Myocyte (in vitro differentiated cells): ENCODE measurements around the gene PUS1. TPM values are rescaled to one million over a fixed set of nuclear protein-coding genes. Genes with fewer than 3 reads are reported as not detected.
"Not testable (repeated sequence)": the region's sequence is repeated elsewhere in the genome, so short reads cannot be mapped to it uniquely, and the experiment has no call there.

Experiments used
- DNase-seq: peaks from one replicate; pipeline ENCODE4 v3.0.0-alpha.2; 2012; ENCODE audit warnings: low read depth
- total RNA-seq: library from RNA; depleted of rRNA; stranded (reverse); fragments of >200 nt; gene quantifications from 2 replicates; pipeline ENCODE4 v1.2.3, GENCODE V29; 2014

PUS1 gene
- total RNA-seq, 1 donor from 2014 or later = 14.3 TPM

DNA sequence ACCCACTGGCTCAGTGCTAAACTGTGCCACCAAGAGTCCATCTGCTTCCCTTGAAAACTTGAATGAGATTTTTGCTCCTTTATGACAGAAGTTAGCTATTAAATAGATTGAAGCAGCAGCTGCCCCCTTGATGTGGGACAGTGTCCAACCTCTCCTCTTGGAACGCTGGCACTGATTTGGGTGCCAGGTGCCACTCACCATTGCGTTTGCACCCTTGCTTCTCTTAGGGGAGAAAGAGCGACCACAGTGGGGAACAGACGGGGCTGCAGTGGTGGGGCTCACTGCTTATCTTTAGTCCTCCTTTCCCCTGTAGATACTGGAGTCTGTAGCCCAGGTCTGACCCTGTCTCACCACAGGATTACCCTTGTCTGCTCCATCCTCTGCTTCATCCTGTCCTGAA is 30.0 kb downstream of the PUS1 start:
- peak; percentile 35 for DNase-seq

DNA sequence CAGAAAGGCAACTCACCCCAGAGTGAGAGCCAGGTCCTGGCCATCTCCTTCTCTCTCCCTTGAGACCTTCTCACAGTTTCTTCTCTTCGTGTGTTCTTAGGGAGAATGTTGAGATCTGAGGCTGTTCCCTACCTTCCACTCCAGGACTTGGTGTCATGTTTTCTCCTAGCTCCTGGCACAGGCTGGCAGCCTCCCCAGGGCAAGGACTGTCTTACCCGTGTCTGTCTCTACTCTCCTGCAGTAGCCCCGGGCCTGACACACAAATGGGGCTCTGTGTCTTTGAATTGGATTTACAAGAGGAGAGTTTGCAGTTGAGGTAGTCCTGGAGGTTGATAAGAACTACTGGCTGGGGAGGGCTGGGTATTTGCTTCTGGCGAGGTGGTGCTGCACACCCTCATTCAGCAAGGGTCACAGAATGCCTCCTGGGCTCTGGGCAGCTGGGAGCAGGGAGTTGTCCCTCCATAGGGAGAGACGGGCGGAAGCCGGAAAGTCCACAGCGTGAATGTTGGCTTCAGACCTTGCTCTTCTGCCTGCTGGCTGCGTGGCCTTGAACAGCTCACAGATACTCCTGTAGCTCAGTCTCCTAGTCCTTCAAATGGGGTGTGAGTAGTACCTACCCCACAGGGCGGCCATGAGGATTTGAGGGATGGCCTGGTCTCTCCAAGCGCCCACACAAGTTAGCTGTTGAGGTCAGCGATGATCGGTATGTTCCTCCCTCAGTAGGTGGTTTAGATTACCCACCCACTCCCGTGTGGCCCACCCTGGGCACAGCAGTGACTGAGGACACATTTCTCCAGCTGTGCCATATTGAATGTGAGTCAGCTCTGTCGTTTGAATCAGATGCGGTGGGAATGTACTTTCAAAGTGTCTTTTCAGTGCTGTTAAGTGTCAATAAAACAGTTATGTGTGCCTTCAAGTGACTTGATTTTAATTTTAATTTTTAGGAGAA is 30.8 kb downstream of the PUS1 start:
- DNase-seq = peak; percentile 23

DNA sequence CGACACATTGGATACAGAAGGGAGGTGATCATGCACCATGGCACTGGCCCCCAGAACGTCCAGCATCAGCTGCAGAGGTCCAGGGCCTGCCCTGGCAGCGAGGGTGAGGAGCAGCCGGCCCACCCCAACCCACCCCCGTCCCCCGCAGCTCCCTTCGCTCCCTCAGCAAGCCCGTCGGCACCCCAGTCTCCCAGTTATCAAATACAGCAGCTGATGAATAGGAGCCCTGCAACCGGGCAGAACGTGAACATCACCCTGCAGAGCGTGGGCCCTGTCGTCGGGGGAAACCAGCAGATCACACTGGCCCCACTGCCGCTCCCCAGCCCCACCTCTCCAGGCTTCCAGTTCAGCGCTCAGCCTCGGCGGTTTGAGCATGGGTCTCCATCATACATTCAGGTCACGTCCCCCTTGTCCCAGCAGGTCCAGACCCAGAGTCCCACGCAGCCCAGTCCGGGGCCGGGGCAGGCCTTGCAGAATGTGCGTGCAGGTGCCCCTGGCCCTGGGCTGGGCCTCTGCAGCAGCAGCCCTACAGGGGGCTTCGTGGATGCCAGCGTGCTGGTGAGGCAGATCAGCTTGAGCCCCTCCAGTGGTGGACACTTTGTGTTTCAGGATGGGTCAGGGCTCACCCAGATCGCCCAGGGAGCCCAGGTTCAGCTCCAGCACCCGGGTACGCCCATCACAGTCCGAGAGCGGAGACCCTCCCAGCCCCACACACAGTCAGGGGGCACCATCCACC is 31.7 kb downstream of the PUS1 start:
- DNase-seq = not testable (repeated sequence)

DNA sequence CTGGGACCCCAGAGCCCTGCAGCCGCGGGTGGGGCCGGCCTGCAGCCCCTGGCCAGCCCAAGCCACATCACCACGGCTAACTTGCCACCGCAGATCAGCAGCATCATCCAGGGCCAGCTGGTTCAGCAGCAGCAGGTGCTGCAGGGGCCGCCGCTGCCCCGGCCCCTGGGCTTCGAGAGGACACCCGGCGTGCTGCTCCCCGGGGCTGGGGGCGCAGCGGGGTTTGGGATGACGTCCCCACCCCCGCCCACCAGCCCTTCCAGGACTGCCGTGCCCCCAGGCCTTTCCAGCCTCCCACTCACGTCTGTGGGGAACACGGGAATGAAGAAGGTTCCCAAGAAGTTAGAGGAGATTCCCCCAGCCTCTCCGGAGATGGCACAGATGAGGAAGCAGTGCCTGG is 32.3 kb downstream of the PUS1 start:
- not testable (repeated sequence) for DNase-seq

DNA sequence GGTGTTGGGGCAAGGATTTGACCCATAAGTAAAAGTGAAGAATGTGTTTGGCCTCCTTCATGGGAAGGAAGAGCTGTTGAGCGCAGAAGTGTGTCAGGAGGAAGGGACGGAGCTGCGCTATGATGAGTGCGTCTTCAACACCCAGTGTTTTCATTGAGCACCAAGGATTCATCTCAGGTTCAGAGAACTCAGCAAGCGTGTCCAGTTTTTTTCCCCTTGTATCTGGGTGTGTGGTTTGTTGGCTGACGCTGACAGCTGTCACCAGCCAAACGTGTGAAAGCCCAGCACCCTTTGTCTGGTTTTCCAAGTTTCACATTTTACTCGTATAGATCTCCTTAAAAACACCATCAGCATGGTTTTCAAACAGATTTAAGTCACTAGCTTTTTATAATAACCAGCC is 33.0 kb downstream of the PUS1 start:
- DNase-seq = peak; percentile 54

DNA sequence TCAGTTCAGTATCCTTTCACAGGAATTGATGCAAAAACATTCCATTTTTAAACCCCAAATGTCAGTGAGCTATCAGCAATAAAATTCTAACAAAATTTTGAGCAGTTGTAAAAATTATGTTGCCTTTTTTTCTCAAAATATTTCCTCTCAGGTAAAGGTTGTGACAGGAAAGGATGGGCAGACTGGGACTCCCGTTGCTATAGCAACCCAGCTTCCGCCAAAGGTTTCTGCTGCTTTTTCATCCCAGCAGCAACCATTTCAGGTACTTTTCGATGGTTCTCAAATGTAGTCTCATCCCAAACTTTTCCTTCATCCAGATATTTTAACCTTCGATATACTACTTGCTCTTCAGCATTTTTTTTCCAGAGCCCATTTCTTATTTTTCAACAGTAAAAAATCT is 34.3 kb downstream of the PUS1 start:
- no peak for DNase-seq

DNA sequence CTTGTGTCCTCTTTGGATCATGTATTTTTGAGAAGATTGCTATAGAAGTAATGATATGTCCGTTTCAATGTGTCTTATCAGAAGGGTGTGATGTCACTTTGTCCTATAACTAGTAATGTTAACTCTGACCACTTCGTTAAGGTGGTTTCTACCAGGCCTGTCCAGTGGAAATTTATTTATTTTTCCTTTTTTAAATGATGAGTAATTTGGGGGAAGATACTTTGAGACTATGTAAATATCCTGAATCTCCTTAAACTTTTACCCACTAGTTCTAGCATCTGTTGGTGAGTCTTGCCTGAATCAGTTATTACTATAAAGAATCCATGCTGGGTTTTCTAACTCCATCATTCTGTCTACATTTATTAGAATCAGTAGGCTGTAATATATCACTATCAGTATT is 36.0 kb downstream of the PUS1 start:
- DNase-seq = no peak

DNA sequence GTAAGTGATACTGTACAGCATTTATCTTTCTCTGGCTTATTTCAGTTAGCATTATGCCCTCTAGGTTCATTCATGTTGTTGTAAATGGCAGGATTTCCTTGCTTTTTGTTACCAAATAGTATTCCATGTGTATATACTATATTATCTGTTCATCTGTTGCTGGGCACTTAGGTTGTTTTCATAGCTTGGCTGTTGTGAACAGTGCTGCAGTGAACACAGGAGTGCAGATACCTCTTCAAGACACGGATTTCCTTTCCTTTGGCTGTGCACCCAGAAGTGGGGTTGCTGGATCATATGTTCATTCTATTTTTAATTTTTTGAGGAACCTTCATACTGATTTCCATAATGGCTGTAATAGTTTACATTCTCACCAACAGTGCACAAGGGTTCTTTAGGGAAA is 42.1 kb downstream of the PUS1 start:
- DNase-seq = no peak

DNA sequence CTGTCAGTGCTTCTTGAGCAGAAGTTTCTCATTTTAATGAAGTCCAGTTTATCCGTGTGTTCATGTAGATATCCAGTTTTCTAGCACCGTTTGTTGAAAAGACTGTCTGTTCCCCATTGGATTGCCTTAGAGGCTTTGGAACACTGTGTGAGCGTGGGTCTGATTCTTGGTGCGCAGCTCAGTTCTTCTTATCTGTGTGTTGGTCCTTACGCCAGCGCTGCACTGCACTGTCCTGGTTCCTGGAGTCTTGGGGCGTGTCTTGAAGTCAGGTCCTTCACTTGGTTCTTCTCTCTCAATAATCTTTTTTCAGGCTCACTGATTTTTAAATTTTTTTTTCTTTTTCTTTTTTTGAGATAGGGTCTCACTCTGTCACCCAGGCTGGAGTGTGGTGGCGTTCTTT is 46.2 kb downstream of the PUS1 start:
- DNase-seq = no peak

DNA sequence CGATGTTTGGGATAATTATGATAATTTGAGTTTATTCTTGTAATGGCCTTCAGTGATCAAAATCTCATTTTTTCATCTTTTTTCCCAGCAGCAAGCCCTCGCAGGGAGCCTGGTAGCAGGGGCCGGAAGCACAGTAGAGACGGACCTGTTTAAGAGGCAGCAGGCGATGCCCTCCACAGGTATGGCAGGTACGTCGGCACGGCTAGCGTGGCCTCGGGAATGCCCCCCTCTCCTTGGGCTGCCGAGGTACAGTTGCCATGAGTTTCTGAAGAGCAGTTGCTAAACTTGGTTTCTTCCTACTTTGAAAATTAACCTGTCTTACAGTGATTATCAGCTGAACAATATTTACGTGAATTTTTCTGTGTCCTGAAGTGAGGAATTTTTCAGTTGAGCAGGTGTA is 50.5 kb downstream of the PUS1 start:
- DNase-seq = no peak

DNA sequence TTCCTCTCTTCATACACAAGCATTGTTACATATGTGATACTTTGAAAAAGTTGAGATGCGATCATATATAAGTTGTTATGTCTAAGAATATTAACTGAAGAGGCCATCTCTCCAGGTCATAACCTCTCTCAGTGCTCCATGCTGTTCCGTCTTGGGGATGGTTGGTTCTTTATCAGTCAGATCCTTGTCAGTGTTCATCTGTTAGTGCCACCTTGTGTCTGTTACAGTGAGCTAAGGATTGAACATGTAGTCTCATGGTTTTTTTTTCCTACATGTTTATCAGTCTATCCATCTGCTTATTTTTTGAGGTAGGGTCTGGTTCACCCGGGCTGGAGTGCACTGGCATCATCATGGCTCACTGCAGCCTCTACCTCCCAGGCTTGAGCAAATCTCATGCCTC is 51.2 kb downstream of the PUS1 start:
- DNase-seq = no peak

DNA sequence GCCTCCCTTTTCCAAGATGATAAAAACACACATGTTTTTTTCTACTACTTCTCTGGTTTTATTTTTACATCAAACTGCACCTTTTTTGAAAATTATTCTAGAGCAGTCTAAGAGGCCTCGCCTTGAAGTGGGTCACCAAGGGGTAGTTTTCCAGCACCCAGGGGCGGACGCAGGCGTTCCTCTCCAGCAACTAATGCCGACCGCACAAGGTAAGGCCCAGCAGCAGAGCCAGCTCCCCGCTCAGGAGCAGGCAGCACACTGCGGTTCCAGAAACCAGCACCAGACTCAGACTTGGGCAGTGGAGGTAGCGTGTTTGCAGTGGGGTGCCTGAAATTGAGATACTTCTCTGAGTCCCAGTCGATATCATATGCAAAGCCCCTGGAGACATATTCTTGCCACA is 52.3 kb downstream of the PUS1 start:
- DNase-seq = no peak

DNA sequence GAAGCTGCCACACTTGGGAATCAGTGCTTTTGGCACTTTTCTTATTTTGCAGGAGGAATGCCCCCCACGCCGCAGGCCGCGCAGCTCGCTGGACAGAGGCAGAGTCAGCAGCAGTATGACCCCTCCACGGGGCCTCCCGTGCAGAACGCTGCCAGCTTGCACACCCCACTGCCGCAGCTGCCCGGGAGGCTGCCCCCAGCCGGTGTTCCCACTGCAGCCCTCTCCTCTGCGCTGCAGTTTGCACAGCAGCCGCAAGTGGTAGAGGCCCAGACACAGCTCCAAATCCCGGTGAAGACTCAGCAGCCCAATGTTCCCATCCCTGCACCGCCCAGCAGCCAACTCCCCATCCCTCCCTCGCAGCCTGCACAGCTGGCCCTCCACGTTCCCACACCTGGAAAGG is 53.0 kb downstream of the PUS1 start:
- DNase-seq = no peak

DNA sequence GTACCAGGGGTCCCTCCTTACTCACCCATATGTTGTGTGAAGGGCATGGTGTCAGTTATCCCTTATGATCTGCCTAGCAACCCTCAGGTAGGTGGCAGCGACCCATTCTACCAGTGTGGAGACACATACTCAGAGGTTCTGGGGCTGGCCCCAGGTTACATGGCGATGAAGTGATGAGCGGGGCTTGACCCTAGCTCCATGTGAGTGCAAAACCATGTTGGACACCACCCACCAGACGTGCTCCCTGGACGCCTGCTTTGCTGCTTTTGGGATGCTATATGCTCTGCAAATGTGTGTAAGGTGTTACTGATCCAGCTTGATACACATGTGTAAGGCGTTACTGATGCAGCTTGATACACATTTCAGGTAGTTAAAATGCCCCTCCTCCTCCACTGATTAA is 54.0 kb downstream of the PUS1 start:
- no peak for DNase-seq

DNA sequence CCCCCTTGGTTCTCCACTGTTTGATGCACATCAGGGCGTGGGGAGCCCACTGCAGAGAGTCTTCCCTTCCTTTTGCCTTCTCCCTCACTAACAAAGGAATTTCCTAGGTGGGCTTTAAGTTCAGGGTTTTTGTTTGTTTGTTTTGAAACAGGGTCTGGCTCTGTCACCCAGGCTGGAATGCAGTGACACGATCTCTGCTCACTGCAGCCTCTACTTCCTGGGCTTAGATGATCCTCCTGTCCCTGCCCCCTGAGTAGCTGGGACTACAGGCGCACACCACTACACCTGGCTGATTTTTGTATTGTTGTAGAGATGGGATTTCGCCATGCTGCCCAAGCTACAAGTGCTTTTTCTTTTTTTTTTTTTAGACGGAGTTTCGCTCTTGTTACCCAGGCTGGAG is 54.5 kb downstream of the PUS1 start:
- no peak for DNase-seq

DNA sequence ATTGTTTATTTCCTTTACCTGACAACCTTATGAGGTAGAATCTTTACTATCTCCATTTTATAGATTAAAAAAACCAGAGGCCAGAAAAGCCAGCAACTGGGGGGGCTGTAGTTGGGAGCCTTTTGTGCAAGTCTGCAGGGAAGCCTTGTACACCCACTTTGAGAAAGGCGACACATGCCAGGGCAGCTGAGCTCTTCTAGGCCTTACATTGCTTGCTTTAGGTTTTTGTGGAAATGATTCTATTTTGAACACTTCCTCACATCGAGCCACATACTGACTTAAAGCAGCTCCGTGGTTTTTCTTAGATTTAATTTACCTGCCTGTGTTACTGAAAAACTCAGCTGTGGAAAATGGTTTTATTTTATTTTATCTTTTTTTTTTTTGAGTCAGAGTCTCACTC is 55.3 kb downstream of the PUS1 start:
- DNase-seq = no peak

DNA sequence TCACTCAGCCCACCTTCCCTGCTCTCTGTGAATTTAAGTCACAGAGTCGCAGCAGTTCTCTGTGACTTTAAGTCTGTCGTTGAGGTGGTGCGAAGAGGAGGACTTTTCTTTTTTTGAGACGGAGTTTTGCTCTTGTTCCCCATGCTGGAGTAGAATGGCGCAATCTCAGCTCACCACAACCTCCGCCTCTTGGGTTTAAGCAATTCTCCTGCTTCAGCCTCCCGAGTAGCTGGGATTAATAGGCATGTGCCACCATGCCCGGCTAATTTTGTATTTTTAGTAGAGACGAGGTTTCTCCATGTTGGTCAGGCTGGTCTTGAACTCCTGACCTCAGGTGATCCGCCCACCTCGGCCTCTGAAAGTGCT is 56.4 kb downstream of the PUS1 start:
- DNase-seq = not testable (repeated sequence)

DNA sequence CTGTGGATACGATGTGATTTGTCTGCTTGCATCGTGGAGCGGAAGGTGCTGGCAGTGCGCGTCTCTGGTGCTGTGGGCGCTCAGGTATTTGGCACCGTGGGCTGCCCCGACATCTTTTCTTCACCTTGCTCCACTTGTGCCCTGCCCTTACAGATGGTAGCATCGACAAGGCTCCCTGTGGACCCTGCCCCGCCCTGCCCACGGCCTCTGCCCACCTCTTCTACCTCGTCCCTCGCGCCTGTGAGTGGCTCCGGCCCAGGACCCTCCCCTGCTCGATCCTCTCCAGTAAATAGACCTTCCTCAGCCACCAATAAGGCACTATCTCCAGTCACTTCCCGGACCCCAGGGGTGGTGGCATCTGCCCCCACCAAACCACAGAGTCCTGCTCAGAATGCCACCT is 57.3 kb downstream of the PUS1 start:
- no peak for DNase-seq

DNA sequence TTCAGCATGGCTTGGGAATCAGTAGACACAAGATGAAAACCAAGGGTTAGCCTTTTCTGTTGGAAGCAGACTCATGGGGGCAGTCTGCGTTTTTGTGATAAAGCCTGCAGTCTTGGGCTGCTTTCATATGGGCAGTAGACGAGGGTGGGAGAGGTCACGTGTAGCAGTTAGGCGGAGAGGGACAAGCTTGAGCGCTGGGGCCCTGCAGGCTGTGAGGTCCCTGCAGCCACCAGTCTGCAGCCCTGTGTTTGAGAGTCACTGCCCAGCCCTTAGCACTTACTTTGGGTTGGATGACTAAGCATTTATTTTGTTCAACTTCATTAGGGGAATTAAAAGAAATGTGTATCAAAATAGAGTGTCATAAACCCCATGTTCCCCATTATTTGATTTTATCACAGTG is 57.8 kb downstream of the PUS1 start:
- no peak for DNase-seq

DNA sequence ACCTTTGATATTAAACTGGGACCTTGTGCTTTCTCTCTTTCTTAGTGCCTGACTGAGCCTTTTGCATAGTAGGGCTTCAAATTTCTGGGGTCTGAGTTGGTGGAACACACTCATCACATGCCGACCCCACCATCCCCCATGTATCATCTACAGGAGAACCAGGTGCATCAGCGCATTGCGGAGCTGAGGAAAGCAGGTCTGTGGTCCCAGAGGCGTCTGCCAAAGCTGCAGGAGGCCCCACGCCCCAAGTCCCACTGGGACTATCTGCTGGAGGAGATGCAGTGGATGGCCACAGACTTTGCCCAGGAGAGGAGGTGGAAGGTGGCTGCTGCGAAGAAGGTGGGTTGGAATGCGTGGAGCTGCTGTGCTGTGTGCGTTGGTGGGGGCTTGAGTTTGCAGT is 58.5 kb downstream of the PUS1 start:
- no peak for DNase-seq

DNA sequence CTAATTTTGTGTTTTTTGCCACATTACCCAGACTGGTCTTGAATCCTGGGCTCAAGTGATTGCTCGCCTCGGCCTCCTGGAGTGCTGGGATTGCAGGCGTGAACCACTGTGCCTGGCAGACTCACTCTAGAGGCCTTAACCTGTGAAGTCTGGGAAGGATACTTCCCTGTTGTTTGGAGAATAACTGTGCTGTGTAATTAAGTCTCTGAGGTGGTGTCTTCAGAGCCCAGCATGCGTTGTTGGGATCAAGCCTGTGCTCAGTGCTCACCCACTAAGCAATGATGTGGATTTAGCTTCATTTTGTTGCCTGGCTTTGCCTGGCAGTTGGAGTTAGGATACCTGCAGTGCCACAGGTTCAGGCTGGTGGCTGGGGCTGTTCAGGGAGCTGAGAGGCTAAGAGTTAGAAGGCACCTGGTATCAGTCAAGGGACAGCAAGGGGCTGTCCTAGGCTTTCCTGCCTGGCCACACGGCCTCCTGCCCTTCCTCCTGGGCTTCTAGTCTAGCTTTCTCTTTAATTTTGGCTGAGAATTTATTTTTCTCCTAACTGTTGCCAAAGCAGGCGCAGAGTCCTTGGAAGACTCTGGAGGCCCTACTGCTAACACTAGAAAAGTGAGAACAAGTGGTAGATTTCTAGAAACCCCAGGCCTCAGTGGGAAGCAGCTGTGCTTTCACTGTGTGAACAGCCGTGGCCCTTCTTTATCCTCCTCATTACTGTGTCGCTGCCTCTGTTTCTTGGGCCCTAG is 59.1 kb downstream of the PUS1 start:
- DNase-seq = peak; percentile 56

DNA sequence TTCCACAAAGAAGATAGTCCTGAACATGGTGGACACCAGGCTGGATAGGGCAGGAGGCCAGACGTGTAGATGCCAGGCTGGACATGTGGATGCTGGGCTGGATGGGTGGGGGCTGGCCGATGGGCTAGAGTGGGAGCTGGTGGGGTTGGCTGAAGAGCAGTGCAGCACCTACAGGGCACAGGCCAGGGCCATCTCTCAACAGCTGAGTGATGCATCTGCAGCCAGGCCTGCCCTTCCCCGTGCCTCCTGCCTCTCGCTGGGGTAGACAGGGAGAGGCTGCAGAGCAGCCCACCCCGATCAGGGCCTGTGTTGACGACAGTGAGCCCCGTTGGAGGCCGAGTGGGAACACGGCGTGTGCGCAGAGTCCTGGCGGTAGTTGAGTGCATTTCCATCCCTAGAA is 59.9 kb downstream of the PUS1 start:
- no peak for DNase-seq
